ENCODE data around the gene GPR151. TPM values are rescaled to one million over a fixed set of nuclear protein-coding genes. Genes with fewer than 3 reads are reported as not detected.
"Not testable (repeated sequence)": the region's sequence is repeated elsewhere in the genome, so short reads cannot be mapped to it uniquely, and the experiment has no call there.

The GPR151 gene
- polyA plus RNA-seq (2012; ENCODE audit: insufficient read depth, insufficient read length), result not detected

DNA sequence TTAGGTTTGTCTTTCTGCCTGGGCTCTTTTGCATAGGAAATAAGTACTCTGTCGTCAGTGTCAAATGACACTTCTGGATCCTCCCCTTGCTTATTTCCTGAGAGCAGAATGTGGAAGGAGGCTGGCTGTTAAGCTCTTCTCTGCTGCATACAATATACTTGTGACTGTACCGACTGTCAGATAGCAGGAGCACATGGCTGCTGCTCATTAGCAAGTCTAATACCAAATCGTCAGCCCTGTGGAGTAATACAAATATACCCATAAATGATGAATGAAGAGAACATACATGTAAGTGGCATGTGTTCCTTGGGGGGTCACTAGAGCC is at the start of gene GPR151:
TSS of gene GPR151 (minus strand) at position 40 of the 325 bp plus-strand sequence. CDS start 77 bp downstream, outside the sequence.
- DNase-seq (ENCODE audit: low read depth, low spot score), result peak; percentile 9
- no peak within 1 kb of the TSS for H3K4me3 ChIP-seq (ENCODE audit: low read length)

DNA sequence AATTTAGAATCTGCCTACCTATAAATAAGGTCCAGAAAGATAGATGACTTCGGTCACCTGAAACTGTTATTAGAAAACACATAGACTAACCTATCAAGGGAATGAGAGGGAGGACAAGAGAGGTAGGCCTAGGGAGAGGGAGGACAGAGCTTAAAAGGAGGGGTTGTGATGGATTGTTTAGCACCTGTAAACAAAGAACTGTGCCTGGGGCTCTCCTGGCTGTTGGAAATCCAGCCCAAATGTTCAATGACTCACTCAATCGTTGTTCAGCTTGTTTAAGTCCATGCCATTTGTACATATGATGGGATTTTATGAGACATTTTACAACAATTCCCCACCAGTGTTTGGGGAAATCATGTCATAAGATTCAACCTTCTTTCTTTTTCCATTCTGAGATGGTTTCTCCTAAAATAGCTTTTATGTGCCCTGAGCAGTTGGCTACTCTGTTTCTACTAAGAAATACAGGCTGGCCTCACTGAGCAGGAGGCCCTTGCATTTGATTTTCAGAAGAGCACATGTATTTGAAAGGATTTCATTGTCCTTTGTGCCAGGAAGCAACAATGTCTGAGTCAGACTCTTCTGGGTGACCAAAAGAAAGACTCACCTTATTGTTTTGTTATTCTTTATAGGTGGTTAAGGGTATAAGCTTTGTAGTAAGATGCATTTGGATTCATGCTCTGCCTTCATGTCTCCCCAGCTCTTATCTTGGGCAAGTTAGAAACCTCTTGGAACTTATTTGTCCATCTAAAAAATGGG is 48.2 kb upstream of the GPR151 start:
- DNase-seq (ENCODE audit: low read depth, low spot score), result no peak
- H3K4me3 ChIP-seq (ENCODE audit: low read length), result no peak overlapping the region

DNA sequence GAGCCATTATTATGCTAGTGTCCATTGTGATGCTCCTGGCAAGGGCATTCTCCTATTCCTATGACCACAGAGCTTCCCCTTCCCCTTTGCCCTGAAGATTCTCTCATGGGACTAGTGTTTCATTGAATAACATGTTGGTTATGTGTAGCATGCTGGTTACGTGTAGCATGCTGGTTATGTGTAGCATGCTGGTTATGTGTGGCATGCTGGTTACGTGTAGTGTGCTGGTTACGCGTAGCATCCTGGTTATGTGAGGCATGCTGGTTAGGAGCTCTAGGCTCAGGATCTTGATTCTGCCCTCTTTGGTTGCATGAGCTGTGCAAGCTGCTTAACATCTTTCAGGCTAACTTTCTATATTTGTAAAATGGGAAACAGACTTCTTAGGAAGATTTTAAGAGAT is 46.5 kb upstream of the GPR151 start:
- H3K4me3 ChIP-seq (ENCODE audit: low read length), result no peak overlapping the region
- no peak for DNase-seq (ENCODE audit: low read depth, low spot score)

DNA sequence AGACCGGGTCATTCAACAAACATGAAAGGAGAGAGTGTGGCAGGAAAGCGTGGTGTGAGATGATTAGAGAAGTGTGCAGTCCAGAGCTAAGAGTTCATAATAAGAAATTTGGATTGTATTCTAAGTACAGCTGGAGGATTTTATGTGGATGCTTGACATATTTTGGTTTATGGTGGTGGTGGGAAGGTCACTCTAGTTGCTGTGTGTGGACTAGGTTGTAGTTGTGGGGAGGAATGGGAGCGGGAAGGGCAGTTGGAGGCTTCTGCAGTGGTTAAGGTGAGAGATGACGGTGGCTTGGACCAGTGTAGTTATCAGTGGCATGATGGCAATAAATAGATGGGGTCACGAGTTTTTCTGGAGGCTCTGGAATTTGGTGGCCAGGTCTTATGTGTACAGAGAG is 45.7 kb upstream of the GPR151 start:
- no peak for DNase-seq (ENCODE audit: low read depth, low spot score)
- H3K4me3 ChIP-seq (ENCODE audit: low read length), result no peak overlapping the region

DNA sequence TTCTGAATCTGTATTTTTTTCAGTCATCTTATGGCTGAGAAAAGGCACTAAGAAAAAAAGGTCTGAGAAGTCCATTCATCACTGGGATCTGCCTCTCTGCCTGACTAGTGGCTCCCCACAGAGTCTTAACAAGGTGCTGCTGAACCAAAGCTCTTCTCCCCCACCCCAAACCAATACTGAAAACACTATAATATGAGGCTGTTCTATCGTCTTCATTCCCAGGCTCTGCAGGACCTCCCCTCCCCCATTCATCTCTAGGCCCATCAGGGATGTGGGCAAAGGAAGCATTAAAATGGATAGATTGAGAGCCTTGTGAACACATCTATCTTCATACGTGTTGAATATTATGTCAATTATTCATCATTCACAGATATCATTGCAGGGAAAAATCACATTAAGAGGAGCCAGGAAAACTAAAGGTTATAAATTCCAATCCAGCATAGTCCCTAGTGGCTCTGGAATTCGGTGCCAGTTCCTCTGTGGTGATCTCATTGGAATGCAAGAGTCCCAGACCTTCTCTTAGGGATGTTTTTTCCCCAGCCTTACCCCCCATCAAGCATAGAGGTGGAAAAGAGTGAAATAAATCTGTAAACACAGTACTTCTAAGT is 44.3 kb upstream of the GPR151 start:
- DNase-seq (ENCODE audit: low read depth, low spot score), result no peak
- H3K4me3 ChIP-seq (ENCODE audit: low read length), result no peak overlapping the region

DNA sequence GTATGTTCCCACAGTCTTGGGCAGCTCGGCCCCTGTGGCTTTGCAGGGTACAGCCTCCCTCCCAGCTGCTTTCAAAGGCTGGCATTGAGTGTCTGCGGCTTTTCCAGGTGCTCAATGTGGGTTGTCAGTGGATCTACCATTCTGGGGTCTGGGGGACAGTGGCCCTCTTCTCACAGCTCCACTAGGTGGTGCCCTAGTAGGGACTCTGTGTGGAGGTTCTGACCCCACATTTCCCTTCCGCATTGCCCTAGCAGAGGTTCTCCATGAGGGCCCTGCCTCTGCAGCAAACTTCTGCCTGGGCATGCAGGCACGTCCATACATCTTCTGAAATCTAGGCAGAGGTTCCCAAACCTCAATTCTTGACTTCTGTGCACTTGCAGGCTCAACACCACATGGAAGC is 40.9 kb upstream of the GPR151 start:
- not testable (repeated sequence) for H3K4me3 ChIP-seq (ENCODE audit: low read length); DNase-seq (ENCODE audit: low read depth, low spot score)

DNA sequence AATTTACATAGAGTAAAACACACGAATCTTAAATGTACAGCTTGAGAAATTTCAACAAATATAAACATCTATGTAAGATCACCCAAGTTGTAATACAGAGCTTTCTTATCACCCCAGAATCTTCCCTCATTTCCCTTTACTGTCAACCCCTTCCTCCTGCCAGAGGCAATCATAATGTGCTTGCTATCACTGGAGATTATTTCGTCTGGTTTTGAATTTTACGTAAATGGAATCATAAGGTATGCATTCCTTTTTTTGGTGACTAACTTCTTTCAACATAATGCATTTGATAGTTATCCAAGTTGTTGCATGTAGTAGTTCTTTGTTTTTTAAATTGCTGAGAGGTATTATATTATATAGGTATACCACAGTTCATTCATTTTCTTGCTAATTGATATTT is 37.5 kb upstream of the GPR151 start:
- H3K4me3 ChIP-seq (ENCODE audit: low read length), result no peak overlapping the region
- DNase-seq (ENCODE audit: low read depth, low spot score), result no peak

DNA sequence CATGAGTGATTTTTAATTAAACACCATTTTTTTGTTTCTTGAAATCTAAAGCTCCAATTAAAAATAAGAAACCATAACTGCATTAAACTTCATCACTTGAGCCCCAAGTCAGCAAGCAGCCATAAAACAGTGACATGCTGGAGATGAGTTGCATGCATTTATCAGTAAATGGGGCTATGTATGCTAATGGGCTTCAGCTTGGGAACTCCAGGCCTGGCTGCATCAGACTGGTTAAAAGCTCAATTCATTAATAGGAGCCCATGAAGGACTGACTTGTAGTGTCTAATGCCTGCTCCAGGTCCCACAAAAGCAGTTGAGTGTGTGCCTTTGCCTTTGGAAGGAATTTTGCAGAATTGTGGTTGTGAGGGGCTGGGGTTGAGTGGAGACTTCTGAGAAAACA is 33.6 kb upstream of the GPR151 start:
- H3K4me3 ChIP-seq (ENCODE audit: low read length), result no peak overlapping the region
- DNase-seq (ENCODE audit: low read depth, low spot score), result no peak

DNA sequence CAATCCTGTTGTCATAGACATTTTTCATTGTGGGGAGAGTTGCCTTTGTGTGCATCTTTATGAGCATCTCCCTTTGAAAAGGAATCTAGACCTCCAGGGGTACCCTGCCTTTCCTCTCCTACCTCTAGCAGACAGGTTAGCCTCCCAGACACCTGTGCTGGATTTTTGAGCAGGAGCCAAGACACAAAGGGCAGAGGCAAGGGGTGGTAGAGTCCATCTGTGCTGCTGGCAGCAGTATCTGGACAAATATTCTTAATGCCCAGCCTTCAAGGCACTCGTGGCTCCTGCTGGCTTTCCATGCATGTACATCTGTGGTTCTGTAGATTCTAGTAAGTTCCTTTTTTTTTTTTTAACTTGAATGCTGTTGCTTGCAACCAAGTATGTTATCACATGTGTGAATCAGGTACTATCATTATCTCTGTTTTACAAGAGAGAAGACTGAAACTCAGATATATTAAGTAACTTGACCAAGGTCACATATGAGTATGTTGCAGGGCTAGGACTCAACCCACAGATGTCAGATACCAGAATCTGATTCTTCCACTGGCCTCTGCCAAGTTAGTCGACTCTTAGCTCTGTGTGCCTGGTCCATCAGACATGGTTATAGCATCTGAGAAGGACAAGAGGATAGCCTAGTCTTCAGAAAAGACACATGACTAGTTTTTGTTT is 32.9 kb upstream of the GPR151 start:
- no peak overlapping the region for H3K4me3 ChIP-seq (ENCODE audit: low read length)
- no peak for DNase-seq (ENCODE audit: low read depth, low spot score)

DNA sequence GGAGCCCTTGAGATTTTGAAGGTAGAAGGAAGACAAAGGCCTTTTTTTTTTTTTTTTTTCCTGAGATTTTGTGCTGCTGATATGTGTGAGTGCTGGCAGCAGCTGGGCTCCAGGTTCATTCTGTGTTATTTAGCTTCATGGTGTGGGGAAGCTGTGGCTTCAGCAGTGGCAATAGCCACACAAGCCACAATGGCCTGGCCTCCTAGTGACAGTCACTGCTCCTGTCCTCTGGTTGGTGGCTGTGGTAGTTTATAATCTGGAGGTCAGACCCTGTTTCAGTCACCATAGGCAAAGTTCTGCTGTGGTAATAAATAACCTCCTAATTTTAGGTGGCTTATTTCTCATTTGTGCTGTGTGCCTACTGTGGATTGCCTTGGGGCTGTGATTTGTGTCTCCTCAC is 28.2 kb upstream of the GPR151 start:
- H3K4me3 ChIP-seq (ENCODE audit: low read length), result no peak overlapping the region
- no peak for DNase-seq (ENCODE audit: low read depth, low spot score)

DNA sequence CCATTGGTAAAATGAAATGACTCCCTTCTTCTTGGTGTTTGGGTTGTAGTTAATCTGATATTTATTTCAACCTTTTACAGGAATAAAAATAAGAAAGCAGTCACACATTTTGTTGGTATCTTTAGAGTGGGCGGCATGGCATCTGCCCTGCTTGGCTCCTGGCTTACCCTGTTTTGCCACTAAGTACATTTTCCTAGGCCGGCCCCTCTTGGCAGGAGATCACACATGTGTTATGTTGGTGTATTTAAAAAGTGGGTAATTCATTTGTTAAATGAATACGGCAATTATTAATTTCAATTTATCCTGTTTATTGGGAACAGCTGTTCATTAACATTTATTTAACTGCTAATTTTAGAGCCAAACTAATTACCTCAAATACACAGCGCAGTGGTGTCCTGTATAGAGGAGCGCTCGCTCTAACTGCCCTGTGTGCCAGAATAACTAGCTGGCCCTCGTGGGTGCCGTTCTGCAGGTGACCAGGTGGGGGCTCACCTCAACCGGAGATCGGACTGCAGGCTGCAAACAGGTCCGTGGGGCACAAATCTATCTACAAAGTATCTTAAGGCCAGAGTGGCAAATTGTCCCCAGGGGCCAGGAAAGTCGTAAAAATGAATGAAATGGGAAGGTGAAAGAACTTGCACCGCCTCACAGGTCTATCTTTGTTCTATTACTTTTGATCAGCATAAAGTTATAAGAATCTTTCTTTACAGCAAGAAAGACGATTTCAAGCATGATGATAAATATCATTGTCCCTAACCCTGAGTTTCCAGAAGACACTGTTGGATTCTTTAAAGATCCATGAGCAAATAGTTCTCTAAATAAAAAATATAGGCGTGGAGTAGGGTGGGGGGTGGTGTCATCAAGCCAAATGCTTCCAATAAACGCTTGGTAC is 26.2 kb upstream of the GPR151 start:
- peak; percentile 37 for DNase-seq (ENCODE audit: low read depth, low spot score)
- no peak overlapping the region for H3K4me3 ChIP-seq (ENCODE audit: low read length)

DNA sequence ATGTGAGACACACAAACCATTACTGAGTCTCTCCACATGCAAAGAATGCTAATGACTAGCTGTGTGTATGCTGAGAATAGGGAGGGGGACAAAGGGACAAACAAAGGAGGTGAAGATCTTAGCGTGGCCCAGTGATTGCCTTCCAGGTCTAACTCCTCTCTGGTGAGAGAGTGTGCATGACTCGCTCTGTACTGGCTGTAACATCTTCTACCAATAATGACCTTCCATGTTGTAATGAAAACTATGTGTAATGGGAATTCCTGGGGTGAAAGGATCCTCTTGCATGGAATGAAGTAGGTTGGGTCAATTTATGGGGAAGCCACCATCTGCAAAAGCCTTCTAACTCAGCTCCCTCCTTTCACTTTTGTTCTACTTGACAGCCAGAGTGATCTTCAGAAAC is 24.4 kb upstream of the GPR151 start:
- no peak for DNase-seq (ENCODE audit: low read depth, low spot score)
- H3K4me3 ChIP-seq (ENCODE audit: low read length), result no peak overlapping the region

DNA sequence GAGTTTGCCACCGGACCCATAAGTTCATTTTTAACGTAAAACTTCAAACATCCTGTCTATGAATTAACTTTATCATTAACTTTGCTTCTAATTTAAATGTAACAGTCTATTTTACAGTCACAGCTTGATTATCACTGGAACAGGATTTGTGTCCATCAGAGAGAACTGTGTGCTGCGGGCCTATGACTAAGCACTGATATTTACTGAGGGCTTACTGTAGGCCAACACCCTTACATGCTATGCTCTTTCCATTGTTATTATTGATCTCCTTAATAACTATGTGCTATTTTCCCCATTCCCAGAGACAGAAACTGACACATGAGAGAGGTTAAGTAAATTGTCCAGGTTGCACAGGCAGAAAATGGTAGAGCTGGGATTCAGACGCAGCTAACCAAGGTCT is 24.0 kb upstream of the GPR151 start:
- DNase-seq (ENCODE audit: low read depth, low spot score), result no peak
- H3K4me3 ChIP-seq (ENCODE audit: low read length), result no peak overlapping the region

DNA sequence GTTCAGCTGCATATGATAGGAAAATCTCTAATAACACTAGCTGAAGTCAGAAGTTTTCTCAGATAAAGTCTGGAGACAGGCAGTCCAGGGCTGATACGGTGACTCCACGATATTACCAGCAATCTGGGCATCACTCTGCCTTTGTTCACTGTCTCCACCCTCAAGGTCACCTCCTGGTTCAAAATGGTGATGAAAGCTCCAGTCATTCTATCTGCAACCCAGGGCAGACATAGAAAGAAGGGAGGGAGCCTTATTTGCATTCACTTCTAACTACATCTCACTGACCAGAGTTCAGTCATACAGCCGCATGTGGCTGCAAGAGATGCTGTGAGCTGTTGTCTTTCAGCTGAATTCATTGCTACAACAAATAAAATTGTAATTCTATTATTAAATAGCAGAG is 22.4 kb upstream of the GPR151 start:
- DNase-seq (ENCODE audit: low read depth, low spot score), result no peak
- no peak overlapping the region for H3K4me3 ChIP-seq (ENCODE audit: low read length)

DNA sequence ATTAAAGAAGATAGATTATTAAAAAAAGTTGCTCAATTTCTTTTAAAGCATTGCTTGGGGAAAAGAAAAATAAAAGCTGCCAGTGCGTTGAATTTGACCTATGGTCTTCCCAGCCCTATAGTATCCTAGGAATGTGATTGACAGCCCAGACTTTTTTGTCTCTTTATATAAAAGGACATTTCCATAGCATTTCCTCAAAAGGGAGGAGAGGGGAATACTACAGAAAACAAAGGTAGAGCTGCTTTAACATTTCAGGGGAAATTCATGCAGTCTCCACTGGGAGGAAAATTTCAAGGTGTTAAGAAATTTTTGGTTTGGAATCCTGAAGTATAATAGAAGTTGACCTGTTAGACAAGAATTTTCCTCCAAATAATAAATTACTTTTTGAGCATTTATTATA is 17.9 kb upstream of the GPR151 start:
- no peak for DNase-seq (ENCODE audit: low read depth, low spot score)
- no peak overlapping the region for H3K4me3 ChIP-seq (ENCODE audit: low read length)

DNA sequence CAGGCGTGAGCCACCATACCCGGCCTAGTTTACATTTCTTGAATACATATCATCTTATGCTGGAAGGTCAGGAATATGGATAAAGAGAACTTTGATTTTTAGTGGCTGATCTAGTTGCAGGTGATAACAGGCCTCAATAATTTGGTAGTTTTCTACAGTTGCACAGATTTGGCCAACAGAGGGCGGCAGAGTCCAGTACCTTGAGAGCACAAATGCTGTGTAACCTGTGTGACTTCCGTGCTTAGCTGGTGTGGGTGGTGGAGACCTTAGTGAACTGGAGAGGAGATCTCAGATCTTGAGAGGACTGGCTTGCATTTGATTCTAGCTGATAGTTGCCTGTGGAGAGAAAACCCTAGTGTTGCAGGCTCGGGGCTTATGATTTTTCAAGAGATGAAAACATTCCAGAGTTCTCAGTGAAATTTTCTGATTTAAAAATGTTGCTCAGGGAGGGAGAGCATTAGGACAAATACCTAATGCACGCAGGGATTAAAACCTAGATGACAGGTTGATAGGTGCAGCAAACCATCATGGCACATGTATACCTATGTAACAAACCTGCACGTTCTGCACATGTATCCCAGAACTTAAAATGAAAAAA is 17.4 kb upstream of the GPR151 start:
- DNase-seq (ENCODE audit: low read depth, low spot score), result peak; percentile 72
- H3K4me3 ChIP-seq (ENCODE audit: low read length), result no peak overlapping the region

DNA sequence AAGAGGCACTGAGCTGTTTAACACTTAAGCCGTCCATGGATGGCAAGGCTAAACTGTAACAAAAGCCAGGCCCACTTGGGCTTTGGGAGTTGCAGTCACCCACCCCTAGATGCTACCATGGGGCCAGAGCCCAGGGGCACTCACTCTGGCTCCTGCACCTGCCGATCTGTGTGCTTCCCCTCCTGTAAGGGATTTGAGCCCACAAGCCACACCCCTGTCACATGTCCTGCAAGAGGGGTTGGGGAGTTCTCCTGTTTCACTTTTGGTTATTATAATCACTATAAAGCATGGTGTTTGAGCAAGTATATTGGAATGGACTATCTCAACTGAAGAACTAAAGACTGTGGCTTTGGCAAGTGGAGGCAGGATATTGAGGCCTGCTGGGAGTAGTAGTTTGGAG is 14.0 kb upstream of the GPR151 start:
- H3K4me3 ChIP-seq (ENCODE audit: low read length), result no peak overlapping the region
- peak; percentile 8 for DNase-seq (ENCODE audit: low read depth, low spot score)

DNA sequence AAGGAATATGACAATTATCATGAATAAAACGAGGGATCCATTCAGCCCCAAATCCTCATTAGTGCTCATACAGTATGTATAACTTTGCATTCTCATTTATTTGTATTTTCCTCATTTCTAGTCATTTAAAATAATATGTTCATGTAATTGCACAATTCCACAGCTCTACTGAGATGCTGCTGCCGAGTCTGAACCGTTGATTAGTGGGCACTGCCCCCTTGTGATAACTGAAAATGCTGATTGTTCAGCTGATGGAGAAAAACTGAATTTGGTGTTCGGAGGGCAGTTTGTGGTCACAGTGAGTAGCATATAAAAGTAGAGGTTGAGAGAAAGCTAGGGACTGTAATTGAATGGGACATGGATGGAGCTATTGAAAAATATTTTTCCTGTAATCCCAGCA is 12.2 kb upstream of the GPR151 start:
- H3K4me3 ChIP-seq (ENCODE audit: low read length), result no peak overlapping the region
- no peak for DNase-seq (ENCODE audit: low read depth, low spot score)

DNA sequence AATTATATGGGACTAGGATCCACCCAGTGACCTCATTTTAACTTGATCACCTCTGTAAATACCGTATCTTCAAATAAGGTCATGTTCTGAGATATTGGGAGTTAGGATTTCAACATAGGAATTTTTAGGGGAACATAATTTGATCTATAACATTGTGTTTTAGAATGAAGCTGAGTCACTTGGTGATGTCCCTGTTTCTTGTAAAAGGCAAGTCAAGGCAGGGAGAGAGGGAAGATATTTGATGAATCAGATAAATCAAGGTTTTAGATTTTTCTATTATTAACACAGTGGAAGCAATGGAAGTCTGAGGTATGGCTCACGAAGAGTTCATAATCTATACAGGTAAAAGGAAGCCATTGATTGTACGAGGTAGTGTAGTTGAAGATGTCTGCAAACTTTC is 11.8 kb upstream of the GPR151 start:
- H3K4me3 ChIP-seq (ENCODE audit: low read length), result no peak overlapping the region
- DNase-seq (ENCODE audit: low read depth, low spot score), result no peak

Data from Jurkat, Clone E6-1 (cell line).